ENCODE data around the gene PRR33.

Gene PRR33

GRCh38 chr11:1927848-1928469 is 36.3 kb upstream of the PRR33 start:
- DNase-seq: no peak

GRCh38 chr11:1927026-1927847 is 35.5 kb upstream of the PRR33 start:
- no peak for DNase-seq

- no peak for DNase-seq
These were observed 34.7 kb upstream of the PRR33 start for GRCh38 chr11:1926156-1927025.

GRCh38 chr11:1925373-1926155 is 33.9 kb upstream of the PRR33 start:
- DNase-seq: no peak

GRCh38 chr11:1924646-1925372 is 33.1 kb upstream of the PRR33 start:
- DNase-seq: no peak

- DNase-seq: no peak
These were observed 32.5 kb upstream of the PRR33 start for GRCh38 chr11:1924181-1924580.

GRCh38 chr11:1923201-1923956 is 31.7 kb upstream of the PRR33 start:
- DNase-seq: no peak

- DNase-seq: no peak
These were observed 30.9 kb upstream of the PRR33 start for GRCh38 chr11:1922481-1923081.

GRCh38 chr11:1921574-1922141 is 30.0 kb upstream of the PRR33 start:
- no peak for DNase-seq

GRCh38 chr11:1920909-1921573 is 29.3 kb upstream of the PRR33 start:
- no peak for DNase-seq

- no peak for DNase-seq
These were observed 28.6 kb upstream of the PRR33 start for GRCh38 chr11:1920128-1920908.

GRCh38 chr11:1919391-1920127 is 27.9 kb upstream of the PRR33 start, which contains the start of gene TNNT3:
TNNT3 (plus strand) TSS chr11:1919703; CDS start chr11:1922875, 3,172 bp downstream.
- no peak for DNase-seq

GRCh38 chr11:1918436-1919315 is 27.0 kb upstream of the PRR33 start:
- DNase-seq: no peak

- DNase-seq: no peak
These were observed 26.1 kb upstream of the PRR33 start for GRCh38 chr11:1917523-1918435.

- no peak for DNase-seq
These were observed 25.4 kb upstream of the PRR33 start for GRCh38 chr11:1916986-1917522.
